Suprapubic skin (tissue), 4 donors: ENCODE data around the gene PEX10.

Experiments
- EP300 ChIP-seq: sonication (generic); formaldehyde crosslinking; IDR thresholded peaks from one replicate; pipeline ENCODE4 v1.6.1; 2017; ENCODE audit warnings: antibody characterized with exemption
- POLR2A ChIP-seq, 2 donors: fragments of 450-650 bp; IDR thresholded peaks; one replicate each; pipeline ENCODE4 v1.6.1; 2017; ENCODE audit warnings: antibody characterized with exemption in 2 of 2, mild to moderate bottlenecking in 2 of 2, moderate library complexity in 2 of 2
- POLR2AphosphoS5 ChIP-seq, 3 donors: sonication (generic); formaldehyde crosslinking; IDR thresholded peaks; one replicate each; pipeline ENCODE4 v1.6.1; 2017; ENCODE audit warnings: antibody characterized with exemption in 3 of 3
- TF ChIP-seq, protein P1 (sequence below), 2 donors: fragments of 200-600 bp in 1 of 2; fragments of 450-650 bp in 1 of 2; sonication (generic) in 1 of 2; IDR thresholded peaks; one replicate each; pipeline ENCODE4 v1.5.1; 2016 to 2019; ENCODE audit warnings: antibody characterized with exemption in 2 of 2, mild to moderate bottlenecking in 1 of 2, moderate library complexity in 1 of 2

DNA sequence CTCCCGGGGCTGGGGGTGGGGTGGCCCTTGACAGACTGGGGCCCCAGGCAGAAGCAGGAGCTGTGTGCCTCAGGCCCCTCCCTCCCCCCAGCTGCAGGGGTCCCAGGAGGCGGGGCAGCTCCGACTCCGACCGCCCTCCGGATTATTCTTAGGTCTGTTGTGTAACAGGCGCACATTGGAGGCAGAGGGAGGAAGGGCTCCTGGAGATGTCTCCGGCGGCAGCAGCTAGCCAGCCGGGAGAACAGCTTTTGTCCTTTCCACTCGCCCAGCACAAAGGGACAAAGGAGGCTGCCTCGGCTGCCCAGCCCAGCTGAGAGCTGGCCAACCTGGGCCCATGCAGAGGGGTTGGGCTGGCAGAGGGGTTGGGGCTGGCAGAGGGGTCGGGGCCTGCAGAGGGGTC is 34.0 kb upstream of the PEX10 start:
- TF ChIP-seq POLR2A (IDR thresholded peaks at IDR 0.05) (no peak), POLR2AphosphoS5 (IDR thresholded peaks at IDR 0.05) (no peak), EP300 (no peak)
- TF ChIP-seq, protein P1, sequence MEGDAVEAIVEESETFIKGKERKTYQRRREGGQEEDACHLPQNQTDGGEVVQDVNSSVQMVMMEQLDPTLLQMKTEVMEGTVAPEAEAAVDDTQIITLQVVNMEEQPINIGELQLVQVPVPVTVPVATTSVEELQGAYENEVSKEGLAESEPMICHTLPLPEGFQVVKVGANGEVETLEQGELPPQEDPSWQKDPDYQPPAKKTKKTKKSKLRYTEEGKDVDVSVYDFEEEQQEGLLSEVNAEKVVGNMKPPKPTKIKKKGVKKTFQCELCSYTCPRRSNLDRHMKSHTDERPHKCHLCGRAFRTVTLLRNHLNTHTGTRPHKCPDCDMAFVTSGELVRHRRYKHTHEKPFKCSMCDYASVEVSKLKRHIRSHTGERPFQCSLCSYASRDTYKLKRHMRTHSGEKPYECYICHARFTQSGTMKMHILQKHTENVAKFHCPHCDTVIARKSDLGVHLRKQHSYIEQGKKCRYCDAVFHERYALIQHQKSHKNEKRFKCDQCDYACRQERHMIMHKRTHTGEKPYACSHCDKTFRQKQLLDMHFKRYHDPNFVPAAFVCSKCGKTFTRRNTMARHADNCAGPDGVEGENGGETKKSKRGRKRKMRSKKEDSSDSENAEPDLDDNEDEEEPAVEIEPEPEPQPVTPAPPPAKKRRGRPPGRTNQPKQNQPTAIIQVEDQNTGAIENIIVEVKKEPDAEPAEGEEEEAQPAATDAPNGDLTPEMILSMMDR (IDR thresholded peaks at IDR 0.05): no peak
